ENCODE data around the gene ITPKB.
"Not testable (repeated sequence)": the region's sequence is repeated elsewhere in the genome, so short reads cannot be mapped to it uniquely, and the experiment has no call there.

The ITPKB gene

GRCh38 chr1:226624526-226624925 lies 114.6 kb downstream of the ITPKB start:
- DNase-seq (ENCODE audit: low read depth), result no peak

DNA sequence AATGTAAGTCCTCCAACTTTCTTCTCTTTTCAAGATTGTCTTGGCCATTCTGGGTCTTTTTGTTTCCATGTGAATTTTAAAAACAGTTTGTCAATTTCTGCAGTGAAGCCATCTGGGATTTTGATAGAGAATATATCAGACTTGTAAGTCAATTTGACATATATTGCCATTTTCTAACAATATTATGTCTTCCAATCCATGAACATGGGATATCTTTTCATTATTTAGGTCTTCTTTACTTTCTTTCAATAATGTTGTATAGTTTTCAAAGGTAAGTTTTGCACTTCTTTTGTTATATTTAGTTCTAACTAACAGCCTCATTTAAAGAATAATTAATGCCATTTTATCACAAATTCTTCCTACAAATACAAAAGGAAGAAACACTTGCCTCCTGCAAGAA lies 117.1 kb downstream of the ITPKB start:
- no peak for DNase-seq (ENCODE audit: low read depth)

GRCh38 chr1:226619031-226619430 lies 120.1 kb downstream of the ITPKB start:
- DNase-seq (ENCODE audit: low read depth), result no peak

- DNase-seq (ENCODE audit: low read depth), result no peak
Observed at GRCh38 chr1:226618380-226618779, 120.7 kb downstream of the ITPKB start.

GRCh38 chr1:226617719-226618118 lies 121.4 kb downstream of the ITPKB start:
- not testable (repeated sequence) for DNase-seq (ENCODE audit: low read depth)

GRCh38 chr1:226617109-226617508 lies 122.0 kb downstream of the ITPKB start:
- no peak for DNase-seq (ENCODE audit: low read depth)

GRCh38 chr1:226616636-226617035 lies 122.4 kb downstream of the ITPKB start:
- DNase-seq (ENCODE audit: low read depth), result no peak

GRCh38 chr1:226615876-226616275 lies 123.2 kb downstream of the ITPKB start:
- DNase-seq (ENCODE audit: low read depth), result no peak

GRCh38 chr1:226611980-226612379 lies 127.1 kb downstream of the ITPKB start:
- DNase-seq (ENCODE audit: low read depth), result not testable (repeated sequence)

- no peak for DNase-seq (ENCODE audit: low read depth)
Observed at GRCh38 chr1:226611301-226611700, 127.8 kb downstream of the ITPKB start.

GRCh38 chr1:226610671-226611070 lies 128.4 kb downstream of the ITPKB start:
- DNase-seq (ENCODE audit: low read depth), result no peak

GRCh38 chr1:226609836-226610455 lies 129.1 kb downstream of the ITPKB start:
- DNase-seq (ENCODE audit: low read depth), result no peak

DNA sequence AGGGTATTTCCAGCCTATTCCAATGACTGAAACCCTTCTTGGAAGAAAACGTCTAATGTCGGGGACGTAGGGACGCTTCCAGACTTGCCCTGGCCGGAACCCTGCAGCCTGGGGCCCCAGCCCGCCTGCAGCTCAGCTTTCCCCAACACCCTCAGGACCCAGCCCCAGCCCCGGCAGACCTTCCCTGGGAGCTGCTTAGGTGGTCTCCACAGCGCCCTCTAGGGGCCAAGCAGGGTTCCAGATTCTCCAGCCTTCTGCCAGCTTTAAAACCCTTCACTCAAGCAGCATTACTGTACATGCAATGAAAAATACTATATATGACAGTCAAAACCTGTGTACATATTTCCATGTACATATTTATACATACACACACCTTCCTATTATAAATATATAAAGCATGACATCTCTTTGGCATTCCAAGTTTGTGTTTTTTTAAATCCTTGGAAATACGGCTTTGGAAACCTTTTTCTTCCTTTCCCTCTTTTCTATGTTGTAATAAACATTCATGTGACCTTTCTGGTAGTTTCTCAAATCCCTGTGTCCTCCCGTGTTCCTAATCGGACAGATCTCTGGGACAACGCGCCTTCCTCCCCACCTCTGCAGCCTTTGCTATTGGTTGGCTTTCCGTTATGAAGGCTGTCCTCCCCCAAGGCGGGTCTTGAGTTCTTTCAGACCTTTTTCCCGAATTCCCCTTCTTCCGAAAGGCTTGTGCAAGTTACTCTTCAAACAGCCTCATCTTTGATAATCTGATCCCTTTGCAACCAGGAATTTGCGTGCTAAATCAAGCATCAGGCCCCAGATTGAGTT lies 130.2 kb downstream of the ITPKB start:
- DNase-seq (ENCODE audit: low read depth), result peak; percentile 46

GRCh38 chr1:226607821-226608220 lies 131.3 kb downstream of the ITPKB start:
- no peak for DNase-seq (ENCODE audit: low read depth)

DNA sequence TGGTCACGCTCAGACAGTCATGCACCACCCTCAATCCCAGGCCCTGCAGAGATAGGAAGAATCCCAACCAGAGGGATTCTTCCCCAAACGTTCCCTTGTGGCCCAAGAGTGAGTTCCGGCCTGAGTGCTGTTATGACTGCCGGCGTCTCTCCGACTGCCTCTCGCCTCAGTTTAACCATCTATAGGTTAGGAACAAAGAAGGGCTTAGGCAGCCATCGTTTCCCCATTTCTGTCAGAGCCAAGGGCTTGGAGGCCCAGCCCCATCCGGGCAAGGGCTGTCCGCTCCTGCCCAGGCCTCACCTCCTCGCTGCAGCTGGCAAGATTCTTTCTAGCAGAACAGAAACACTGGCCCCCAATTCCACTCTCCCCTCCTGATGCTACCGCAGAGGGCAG lies 131.8 kb downstream of the ITPKB start:
- DNase-seq (ENCODE audit: low read depth), result no peak

- DNase-seq (ENCODE audit: low read depth), result no peak
Observed at GRCh38 chr1:226606311-226607267, 132.5 kb downstream of the ITPKB start.

GRCh38 chr1:226605318-226605950 lies 133.6 kb downstream of the ITPKB start:
- DNase-seq (ENCODE audit: low read depth), result no peak

DNA sequence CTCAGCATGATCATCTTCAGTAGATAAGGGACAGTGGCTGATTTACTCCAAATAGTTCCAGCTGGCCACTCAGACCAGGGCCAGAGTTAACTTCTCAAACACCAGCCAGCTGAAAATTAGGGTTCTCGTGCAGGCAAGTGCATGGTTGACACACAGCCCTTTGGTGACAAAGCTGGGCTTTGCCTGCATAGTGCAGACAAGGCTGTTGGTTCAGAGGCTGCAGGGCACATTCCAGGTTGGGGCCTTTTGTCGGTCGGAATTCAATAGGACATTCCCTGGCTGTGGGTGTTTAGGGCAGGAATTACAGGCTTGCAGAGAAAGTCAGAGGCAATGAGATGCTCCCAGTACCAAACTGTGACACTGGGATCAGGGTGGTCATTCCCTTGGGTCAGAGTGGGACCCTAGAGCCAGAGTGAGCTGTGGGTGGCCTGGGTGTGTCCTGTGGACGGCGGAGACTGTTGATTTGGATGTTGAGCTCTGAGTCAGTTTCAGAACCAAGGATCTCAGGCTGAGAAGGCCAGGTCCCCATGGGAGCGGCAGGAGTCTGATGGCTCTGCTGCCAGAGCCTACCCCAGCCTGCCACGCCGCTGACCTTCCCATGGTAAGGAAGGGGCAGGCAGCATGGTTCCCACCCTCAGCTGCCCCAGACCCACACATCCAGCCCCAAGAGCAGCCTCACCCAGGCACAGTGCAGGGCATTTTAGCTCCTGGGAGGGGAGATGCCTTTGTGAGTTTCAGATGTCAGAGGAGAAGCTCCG lies 134.3 kb downstream of the ITPKB start:
- no peak for DNase-seq (ENCODE audit: low read depth)

GRCh38 chr1:226603858-226604559 lies 135.1 kb downstream of the ITPKB start:
- no peak for DNase-seq (ENCODE audit: low read depth)

- DNase-seq (ENCODE audit: low read depth), result no peak
Observed at GRCh38 chr1:226603022-226603857, 135.8 kb downstream of the ITPKB start.

Data from stimulated activated CD8-positive, alpha-beta memory T cell treated with anti-CD3 and anti-CD28 coated beads, Interleukin-15, amount 100 ng/mL, for 24 hours (primary cell).